PC-3 (cell line): Measurements from ENCODE around the gene NPY4R2. TPM values are rescaled to one million over a fixed set of nuclear protein-coding genes. Genes with fewer than 3 reads are reported as not detected.
"Not testable (repeated sequence)": the region's sequence is repeated elsewhere in the genome, so short reads cannot be mapped to it uniquely, and the experiment has no call there.

Experiments used
- ATAC-seq: fragments of 200-7000 bp; cut with Tn5 transposase; 2 replicates; pipeline ENCODE4 v1.9.1; 2020; ENCODE audit warnings: mild to moderate bottlenecking, moderate library complexity
- BruUV-seq: library from RNA; stranded (reverse); fragments of 400-500 nt; replicated peaks from 2 replicates; lab custom pipeline; 2021; lab: Mats Ljungman, UMichigan
- CTCF ChIA-PET: fragments of 300-600 bp; sonication (Branson Sonifier 250); formaldehyde crosslinking; loops from one replicate; lab custom pipeline; 2022; ENCODE audit warnings: antibody characterized with exemption; lab: Charles Lee
- POLR2A ChIA-PET: fragments of 300-600 bp; sonication (Branson Sonifier 250); formaldehyde crosslinking; loops from one replicate; lab custom pipeline; 2022; ENCODE audit warnings: antibody characterized with exemption; ENCODE audit not compliant: unreplicated experiment; lab: Charles Lee
- DNase-seq: peaks from one replicate; pipeline ENCODE4 v3.0.0-alpha.2; 2015
- H2AFZ ChIP-seq: fragments of 300-600 bp; sonication (generic); 2 replicates; pipeline ENCODE4 v1.6.0; 2016; ENCODE audit warnings: antibody characterized with exemption, low read length
- H3F3A ChIP-seq: fragments of 300-600 bp; sonication (generic); one replicate; pipeline ENCODE4 v1.6.0; 2017; ENCODE audit warnings: antibody characterized with exemption, low read length, control low read depth, mild to moderate bottlenecking; ENCODE audit not compliant: unreplicated experiment
- H3K27ac ChIP-seq: fragments of 300-600 bp; sonication (generic); 2 replicates; pipeline ENCODE4 v1.5.1; 2016; ENCODE audit warnings: mild to moderate bottlenecking, low read length
- H3K27me3 ChIP-seq: fragments of 300-600 bp; sonication (generic); 2 replicates; pipeline ENCODE4 v1.6.1; 2016; ENCODE audit warnings: low read length, mixed read lengths
- H3K36me3 ChIP-seq: fragments of 300-600 bp; sonication (generic); 2 replicates; pipeline ENCODE4 v1.6.1; 2016; ENCODE audit warnings: low read depth, mixed run types, low read length, mixed read lengths
- H3K4me1 ChIP-seq: fragments of 300-600 bp; sonication (generic); 2 replicates; pipeline ENCODE4 v1.5.1; 2016; ENCODE audit warnings: low read length; ENCODE audit not compliant: insufficient read depth
- H3K4me2 ChIP-seq: fragments of 300-600 bp; sonication (generic); 2 replicates; pipeline ENCODE4 v1.6.0; 2016; ENCODE audit warnings: low read length
- H3K4me3 ChIP-seq: fragments of 300-600 bp; sonication (generic); 2 replicates; pipeline ENCODE4 v1.5.1; 2016; ENCODE audit warnings: mild to moderate bottlenecking, low read length, mixed read lengths
- H3K79me2 ChIP-seq: fragments of 300-600 bp; sonication (generic); 2 replicates; pipeline ENCODE4 v1.6.1; 2017; ENCODE audit warnings: low read length, mixed read lengths
- H3K9ac ChIP-seq: fragments of 300-600 bp; sonication (generic); 2 replicates; pipeline ENCODE4 v1.6.0; 2016; ENCODE audit warnings: mild to moderate bottlenecking, low read length
- H3K9me2 ChIP-seq: fragments of 300-600 bp; sonication (generic); replicated peaks from 2 replicates; pipeline ENCODE4 v1.6.1; 2016; ENCODE audit warnings: mixed run types, low read length, mixed read lengths
- H3K9me3 ChIP-seq: fragments of 300-600 bp; sonication (generic); 2 replicates; pipeline ENCODE4 v1.6.1; 2016; ENCODE audit warnings: low read length, mixed read lengths
- H4K20me1 ChIP-seq: fragments of 300-600 bp; sonication (generic); 2 replicates; pipeline ENCODE4 v1.6.1; 2016; ENCODE audit warnings: low read length, mixed read lengths
- intact Hi-C: fragments of 100-400 bp; cut with micrococcal nuclease; formaldehyde crosslinking; loops from 2 replicates; pipeline ENCODE4 v1.9.0; 2023
- total RNA-seq: library from RNA; depleted of rRNA; stranded (reverse); fragments of >200 nt; gene quantifications from 2 replicates; pipeline ENCODE4 v1.2.3, GENCODE V29; 2014

The NPY4R2 gene
- total RNA-seq, 1 experiment from 2014 or later: not detected

- CTCF ChIA-PET, H3K36me3 ChIP-seq, intact Hi-C loops, H3K9ac ChIP-seq, H3K9me2 ChIP-seq, H3K27me3 ChIP-seq, H3K9me3 ChIP-seq, H4K20me1 ChIP-seq, H3F3A ChIP-seq, POLR2A ChIA-PET, H3K4me3 ChIP-seq, H3K4me1 ChIP-seq, BruUV-seq, DNase-seq, H3K4me2 ChIP-seq, H2AFZ ChIP-seq, H3K79me2 ChIP-seq, ATAC-seq, H3K27ac ChIP-seq: not testable (repeated sequence)
Measured at GRCh38 chr10:47886356-47886755, 32.1 kb upstream of the NPY4R2 start.

GRCh38 chr10:47886827-47887226 lies 31.6 kb upstream of the NPY4R2 start:
- H4K20me1 ChIP-seq, CTCF ChIA-PET, ATAC-seq, H3K4me3 ChIP-seq, H3K36me3 ChIP-seq, intact Hi-C loops, H3K79me2 ChIP-seq, DNase-seq, H3K27ac ChIP-seq, H3F3A ChIP-seq, BruUV-seq, H3K9me3 ChIP-seq, H3K27me3 ChIP-seq, POLR2A ChIA-PET, H3K9me2 ChIP-seq, H3K4me1 ChIP-seq, H3K9ac ChIP-seq, H3K4me2 ChIP-seq, H2AFZ ChIP-seq: not testable (repeated sequence)

- H3K79me2 ChIP-seq, CTCF ChIA-PET, H4K20me1 ChIP-seq, H3K9me3 ChIP-seq, H3K27ac ChIP-seq, POLR2A ChIA-PET, H2AFZ ChIP-seq, H3K27me3 ChIP-seq, DNase-seq, H3K4me1 ChIP-seq, BruUV-seq, H3K4me2 ChIP-seq, H3K4me3 ChIP-seq, H3F3A ChIP-seq, H3K36me3 ChIP-seq, intact Hi-C loops, H3K9me2 ChIP-seq, ATAC-seq, H3K9ac ChIP-seq: not testable (repeated sequence)
Measured at GRCh38 chr10:47890737-47891136, 27.7 kb upstream of the NPY4R2 start.

GRCh38 chr10:47892494-47893261 lies 25.8 kb upstream of the NPY4R2 start:
- H3K9ac ChIP-seq, H3K79me2 ChIP-seq, H3F3A ChIP-seq, H3K9me2 ChIP-seq, POLR2A ChIA-PET, intact Hi-C loops, H3K4me3 ChIP-seq, H4K20me1 ChIP-seq, H3K9me3 ChIP-seq, H3K36me3 ChIP-seq, DNase-seq, H3K27ac ChIP-seq, BruUV-seq, H3K4me1 ChIP-seq, H3K27me3 ChIP-seq, H3K4me2 ChIP-seq, H2AFZ ChIP-seq, CTCF ChIA-PET: not testable (repeated sequence)
- peak; percentile 15; the same call in 1 of the 2 replicates for ATAC-seq

- DNase-seq, POLR2A ChIA-PET, ATAC-seq: not testable (repeated sequence)
Measured at GRCh38 chr10:47894571-47894970, 23.9 kb upstream of the NPY4R2 start.

GRCh38 chr10:47897813-47898212 lies 20.6 kb upstream of the NPY4R2 start:
- BruUV-seq, H3K27me3 ChIP-seq, DNase-seq, POLR2A ChIA-PET, H3F3A ChIP-seq, CTCF ChIA-PET, H3K27ac ChIP-seq, H3K9me3 ChIP-seq, H3K4me1 ChIP-seq, H3K4me3 ChIP-seq, H3K79me2 ChIP-seq, H4K20me1 ChIP-seq, H3K9ac ChIP-seq, ATAC-seq, H3K4me2 ChIP-seq, H3K9me2 ChIP-seq, intact Hi-C loops, H2AFZ ChIP-seq, H3K36me3 ChIP-seq: not testable (repeated sequence)

More at GRCh38 chr10:47894571-47894970, 23.9 kb upstream of the NPY4R2 start:
- H2AFZ ChIP-seq, H3K27me3 ChIP-seq, H3K9me3 ChIP-seq, H3K36me3 ChIP-seq, H3K9me2 ChIP-seq, H3K79me2 ChIP-seq, H3K4me1 ChIP-seq, H3F3A ChIP-seq, H3K4me2 ChIP-seq, intact Hi-C loops, H3K4me3 ChIP-seq, CTCF ChIA-PET, H3K9ac ChIP-seq, BruUV-seq, H3K27ac ChIP-seq, H4K20me1 ChIP-seq: not testable (repeated sequence)
